Astrocyte (in vitro differentiated cells and primary cell): ENCODE data around the gene AKNAD1. TPM values are rescaled to one million over a fixed set of nuclear protein-coding genes. Genes with fewer than 3 reads are reported as not detected.

Experiments used
- DNase-seq: peaks from one replicate; pipeline ENCODE4 v3.0.0-alpha.2; 2010; ENCODE audit warnings: low read depth
- FAIRE-seq: peaks from 2 replicates; lab custom pipeline; 2011; peaks lifted over from hg19 to GRCh38; lab: Jason Lieb, UNC
- H2AFZ ChIP-seq: 2 replicates; pipeline ENCODE4 v1.6.0; 2012; ENCODE audit warnings: low read depth, low read length, inconsistent platforms
- H3K27ac ChIP-seq: 2 replicates; pipeline ENCODE4 v1.5.1; 2011; ENCODE audit warnings: low read depth, low read length, inconsistent platforms
- H3K27me3 ChIP-seq: 2 replicates; pipeline ENCODE4 v1.6.0; 2011; ENCODE audit warnings: low read length, inconsistent platforms; ENCODE audit not compliant: insufficient read depth
- H3K36me3 ChIP-seq: 2 replicates; pipeline ENCODE4 v1.5.1; 2011; ENCODE audit warnings: low read length, inconsistent platforms; ENCODE audit not compliant: insufficient read depth
- H3K4me1 ChIP-seq: 2 replicates; pipeline ENCODE4 v1.5.1; 2011; ENCODE audit warnings: low read length, inconsistent platforms; ENCODE audit not compliant: insufficient read depth
- H3K4me2 ChIP-seq: 2 replicates; pipeline ENCODE4 v1.6.0; 2012; ENCODE audit warnings: low read length, inconsistent platforms
- H3K4me3 ChIP-seq: 2 replicates; pipeline ENCODE4 v1.5.1; 2011; ENCODE audit warnings: low read depth, mild to moderate bottlenecking, low read length, inconsistent platforms; ENCODE audit not compliant: insufficient read depth
- H3K79me2 ChIP-seq: 2 replicates; pipeline ENCODE4 v1.6.0; 2012; ENCODE audit warnings: mild to moderate bottlenecking, low read length, inconsistent platforms; ENCODE audit not compliant: insufficient read depth
- H3K9ac ChIP-seq: 2 replicates; pipeline ENCODE4 v1.6.0; 2012; ENCODE audit warnings: mild to moderate bottlenecking, low read length, inconsistent platforms
- H3K9me3 ChIP-seq: 2 replicates; pipeline ENCODE4 v1.5.1; 2012; ENCODE audit warnings: low read depth, mild to moderate bottlenecking, low read length, inconsistent platforms; ENCODE audit not compliant: insufficient read depth
- H4K20me1 ChIP-seq: 2 replicates; pipeline ENCODE4 v1.6.0; 2012; ENCODE audit warnings: low read length, inconsistent platforms; ENCODE audit not compliant: insufficient read depth
- H3K27ac Mint-ChIP-seq: one replicate; pipeline ENCODE4 v1.8.0; 2021; ENCODE audit warnings: mild to moderate bottlenecking, mixed read lengths; ENCODE audit not compliant: unreplicated experiment
- H3K27me3 Mint-ChIP-seq: one replicate; pipeline ENCODE4 v1.8.0; 2021; ENCODE audit warnings: low read depth, mixed read lengths; ENCODE audit not compliant: unreplicated experiment
- H3K36me3 Mint-ChIP-seq: one replicate; pipeline ENCODE4 v1.8.0; 2021; ENCODE audit warnings: low read depth, mixed read lengths; ENCODE audit not compliant: unreplicated experiment
- H3K4me1 Mint-ChIP-seq: one replicate; pipeline ENCODE4 v1.8.0; 2021; ENCODE audit warnings: low read depth, mixed read lengths; ENCODE audit not compliant: unreplicated experiment
- H3K4me3 Mint-ChIP-seq: one replicate; pipeline ENCODE4 v1.8.0; 2021; ENCODE audit warnings: mild to moderate bottlenecking, moderate library complexity, mixed read lengths; ENCODE audit not compliant: unreplicated experiment
- H3K9me3 Mint-ChIP-seq: one replicate; pipeline ENCODE4 v1.8.0; 2021; ENCODE audit warnings: mild to moderate bottlenecking, mixed read lengths; ENCODE audit not compliant: unreplicated experiment
- EZH2 ChIP-seq: IDR thresholded peaks from 2 replicates; pipeline ENCODE4 v1.6.1; 2012; ENCODE audit warnings: mild to moderate bottlenecking, low read length, inconsistent platforms; ENCODE audit not compliant: insufficient read depth
- total RNA-seq: library from RNA; stranded (reverse); gene quantifications from 2 replicates; pipeline ENCODE4 v1.2.1, GENCODE V29; 2021
- TF ChIP-seq, protein P1 (sequence below): IDR thresholded peaks from 2 replicates; pipeline ENCODE4 v1.5.1; 2011; ENCODE audit warnings: low read depth, mild to moderate bottlenecking, inconsistent platforms, low read length, moderate library complexity; ENCODE audit not compliant: insufficient read depth

AKNAD1 gene
- total RNA-seq, 1 donor from 2014 or later, result not detected

DNA sequence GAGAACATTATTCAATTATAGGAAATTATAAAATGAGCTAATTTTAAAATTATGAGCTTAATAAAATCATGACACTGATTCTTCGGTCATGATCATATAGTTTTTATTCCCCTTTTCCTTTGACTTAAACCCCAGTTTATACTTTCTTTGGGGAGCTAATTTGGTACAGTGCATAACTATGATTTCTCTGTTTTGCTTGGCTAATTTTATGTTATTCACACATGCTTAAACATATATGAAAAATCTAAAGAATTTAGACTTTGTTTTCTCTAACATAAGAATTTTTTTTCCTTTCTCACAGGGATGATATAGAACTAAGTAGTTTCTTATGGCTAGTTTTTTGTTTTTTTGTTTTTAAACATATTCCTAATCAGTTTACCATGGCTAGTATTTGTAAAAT is 57.9 kb downstream of the AKNAD1 start:
- no peak overlapping the region for H3K27ac Mint-ChIP-seq
- no peaks in the 10 kb centered on the region for H3K9me3 Mint-ChIP-seq
- FAIRE-seq, result no peak

DNA sequence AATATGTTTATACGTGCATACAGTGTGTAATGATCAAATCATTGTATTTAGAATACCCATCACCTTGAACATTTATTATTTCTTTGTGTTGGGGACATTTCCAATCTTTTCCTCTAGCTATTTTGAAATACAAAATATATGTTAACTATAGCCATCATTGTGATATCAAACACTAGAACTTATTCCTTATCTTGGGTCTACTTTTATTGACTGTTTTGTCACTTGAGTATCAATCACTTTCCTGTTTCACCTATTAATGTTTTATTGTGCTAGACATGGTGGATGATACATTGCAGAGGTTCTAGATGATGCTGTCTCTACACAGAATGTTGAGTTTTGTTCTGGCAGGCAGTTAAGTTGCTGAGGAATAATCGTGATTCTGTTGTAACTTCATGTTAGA is 64.5 kb downstream of the AKNAD1 start:
- no peak overlapping the region for H3K9ac ChIP-seq
- H3K27ac ChIP-seq, result no peak overlapping the region
- FAIRE-seq, result no peak
- H3K4me2 ChIP-seq, result no peak overlapping the region
- no peaks in the 10 kb centered on the region for H4K20me1 ChIP-seq
- no peak for DNase-seq
- H3K79me2 ChIP-seq, result no peaks in the 10 kb centered on the region
- H2AFZ ChIP-seq, result no peak overlapping the region
- no peak for TF ChIP-seq EZH2
- TF ChIP-seq, protein P1, sequence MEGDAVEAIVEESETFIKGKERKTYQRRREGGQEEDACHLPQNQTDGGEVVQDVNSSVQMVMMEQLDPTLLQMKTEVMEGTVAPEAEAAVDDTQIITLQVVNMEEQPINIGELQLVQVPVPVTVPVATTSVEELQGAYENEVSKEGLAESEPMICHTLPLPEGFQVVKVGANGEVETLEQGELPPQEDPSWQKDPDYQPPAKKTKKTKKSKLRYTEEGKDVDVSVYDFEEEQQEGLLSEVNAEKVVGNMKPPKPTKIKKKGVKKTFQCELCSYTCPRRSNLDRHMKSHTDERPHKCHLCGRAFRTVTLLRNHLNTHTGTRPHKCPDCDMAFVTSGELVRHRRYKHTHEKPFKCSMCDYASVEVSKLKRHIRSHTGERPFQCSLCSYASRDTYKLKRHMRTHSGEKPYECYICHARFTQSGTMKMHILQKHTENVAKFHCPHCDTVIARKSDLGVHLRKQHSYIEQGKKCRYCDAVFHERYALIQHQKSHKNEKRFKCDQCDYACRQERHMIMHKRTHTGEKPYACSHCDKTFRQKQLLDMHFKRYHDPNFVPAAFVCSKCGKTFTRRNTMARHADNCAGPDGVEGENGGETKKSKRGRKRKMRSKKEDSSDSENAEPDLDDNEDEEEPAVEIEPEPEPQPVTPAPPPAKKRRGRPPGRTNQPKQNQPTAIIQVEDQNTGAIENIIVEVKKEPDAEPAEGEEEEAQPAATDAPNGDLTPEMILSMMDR, result no peak
- H3K4me1 Mint-ChIP-seq, result no peaks in the 10 kb centered on the region
- peaks cover 28% of the 10 kb centered on the region for H3K36me3 Mint-ChIP-seq
- peaks cover 34% of the 10 kb centered on the region for H3K36me3 ChIP-seq
- no peaks in the 10 kb centered on the region for H3K27me3 Mint-ChIP-seq
- no peak overlapping the region for H3K4me3 Mint-ChIP-seq
- H3K27ac Mint-ChIP-seq, result no peak overlapping the region
- H3K27me3 ChIP-seq, result no peaks in the 10 kb centered on the region
- no peak overlapping the region for H3K4me3 ChIP-seq
- H3K9me3 Mint-ChIP-seq, result peaks cover 12% of the 10 kb centered on the region
- H3K4me1 ChIP-seq, result no peaks in the 10 kb centered on the region
- H3K9me3 ChIP-seq, result no peaks in the 10 kb centered on the region

More for the DNA sequence above, 57.9 kb downstream of the AKNAD1 start:
- H3K36me3 Mint-ChIP-seq, result peaks cover 5% of the 10 kb centered on the region
- Histone ChIP-seq H4K20me1 (no peaks in the 10 kb centered on the region), H3K79me2 (no peaks in the 10 kb centered on the region), H3K27me3 (no peaks in the 10 kb centered on the region), H3K27ac (no peak overlapping the region), H3K9me3 (no peaks in the 10 kb centered on the region), H3K9ac (no peak overlapping the region), H2AFZ (no peak overlapping the region), H3K36me3 (peaks cover 33% of the 10 kb centered on the region), H3K4me1 (peaks cover 8% of the 10 kb centered on the region), H3K4me3 (no peak overlapping the region), H3K4me2 (no peak overlapping the region)
- peaks cover 13% of the 10 kb centered on the region for H3K4me1 Mint-ChIP-seq
- TF ChIP-seq EZH2, result no peak
- DNase-seq, result no peak
- H3K27me3 Mint-ChIP-seq, result no peaks in the 10 kb centered on the region
- no peak overlapping the region for H3K4me3 Mint-ChIP-seq

DNA sequence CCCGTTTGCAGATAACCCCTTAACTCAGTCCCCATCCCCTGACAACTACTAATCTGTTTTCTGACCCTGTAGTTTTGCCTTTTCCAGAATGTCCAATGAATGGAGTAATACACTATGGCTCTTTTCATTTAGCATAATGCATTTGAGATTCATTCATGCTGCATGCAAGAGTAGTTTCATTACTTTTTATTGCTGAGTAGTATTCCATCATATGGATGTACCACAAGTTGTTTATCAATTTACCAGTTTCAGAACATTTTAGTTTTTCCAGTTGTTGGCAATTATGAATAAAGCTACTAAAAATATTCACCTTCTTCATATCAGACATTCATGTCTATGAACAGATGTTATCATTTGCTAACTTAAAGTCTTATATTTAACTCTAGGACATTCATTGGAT is 65.1 kb downstream of the AKNAD1 start:
- Mint-ChIP-seq H3K4me1 (no peaks in the 10 kb centered on the region), H3K27ac (no peak overlapping the region), H3K27me3 (no peaks in the 10 kb centered on the region), H3K36me3 (peaks cover 31% of the 10 kb centered on the region), H3K4me3 (no peak overlapping the region), H3K9me3 (peaks cover 12% of the 10 kb centered on the region)
- Histone ChIP-seq H3K9ac (no peak overlapping the region), H3K27ac (no peak overlapping the region), H3K79me2 (no peaks in the 10 kb centered on the region), H3K9me3 (no peaks in the 10 kb centered on the region), H4K20me1 (no peaks in the 10 kb centered on the region), H3K4me2 (no peak overlapping the region), H3K27me3 (no peaks in the 10 kb centered on the region), H3K4me3 (no peak overlapping the region), H3K4me1 (no peaks in the 10 kb centered on the region), H3K36me3 (peaks cover 30% of the 10 kb centered on the region), H2AFZ (no peak overlapping the region)
- FAIRE-seq (no peak), DNase-seq (no peak)
- TF ChIP-seq EZH2, result no peak
